BLaER1 treated with 17β-estradiol and CSF1 and Interleukin-3, amounts not matched to agents 10 nM and 100 nM (cell line): ENCODE measurements around the gene HOXB3.
"Not testable (repeated sequence)": the region's sequence is repeated elsewhere in the genome, so short reads cannot be mapped to it uniquely, and the experiment has no call there.

Experiments used
- H3K27ac ChIP-seq, 11 experiments: shearing (Covaris generic); formaldehyde crosslinking; 2 replicates each; pipeline ENCODE4 v1.8.1; 2022
- H3K27me3 ChIP-seq, 11 experiments: shearing (Covaris generic); formaldehyde crosslinking; 2 replicates each; pipeline ENCODE4 v1.8.1; 2022
- H3K36me3 ChIP-seq, 11 experiments: shearing (Covaris generic); formaldehyde crosslinking; 2 replicates each; pipeline ENCODE4 v1.8.1; 2022
- H3K4me1 ChIP-seq, 10 experiments: shearing (Covaris generic); formaldehyde crosslinking; 2 replicates each; pipeline ENCODE4 v1.8.1; 2022
- H3K4me2 ChIP-seq, 11 experiments: shearing (Covaris generic); formaldehyde crosslinking; 2 replicates each; pipeline ENCODE4 v1.8.1; 2022
- H3K4me3 ChIP-seq, 10 experiments: shearing (Covaris generic); formaldehyde crosslinking; 2 replicates each; pipeline ENCODE4 v1.8.1; 2022
- H3K9ac ChIP-seq, 11 experiments: shearing (Covaris generic); formaldehyde crosslinking; 2 replicates each; pipeline ENCODE4 v1.8.1; 2022
- H3K9me3 ChIP-seq, 11 experiments: shearing (Covaris generic); formaldehyde crosslinking; replicated peaks in 1 of 11; 2 replicates each; pipeline ENCODE4 v1.8.1; 2022
- H4K20me1 ChIP-seq, 11 experiments: shearing (Covaris generic); formaldehyde crosslinking; 2 replicates each; pipeline ENCODE4 v1.8.1; 2022
- Cebpa-rat ChIP-seq, 11 experiments: shearing (Covaris generic); IDR thresholded peaks; 2 replicates each; pipeline ENCODE4 v1.8.1; 2022

The HOXB3 gene

GRCh38 chr17:48515925-48516900 lies 73.8 kb downstream of the HOXB3 start:
- Histone ChIP-seq H3K27ac (no peak overlapping the region), H3K27me3 (peaks cover 0 to 15% (median 4%) of the 10 kb centered on the region in 11 experiments; a peak in 10 of 22 replicates), H4K20me1 (no peaks in the 10 kb centered on the region), H3K4me1 (peaks cover 0 to 9% (median 5%) of the 10 kb centered on the region in 10 experiments; a peak in 4 of 20 replicates), H3K4me2 (no peak overlapping the region), H3K9ac (no peak overlapping the region), H3K36me3 (no peaks in the 10 kb centered on the region), H3K4me3 (no peak overlapping the region), H3K9me3 (no peaks in the 10 kb centered on the region)
- TF ChIP-seq Cebpa-rat (IDR thresholded peaks at IDR 0.05), result no peak

- H3K27ac ChIP-seq, result no peak overlapping the region
- H3K27me3 ChIP-seq, result peaks cover 0 to 15% (median 4%) of the 10 kb centered on the region in 11 experiments; a peak in 10 of 22 replicates
- H3K4me2 ChIP-seq, result no peak overlapping the region
- H3K4me3 ChIP-seq, result no peak overlapping the region
- H4K20me1 ChIP-seq, result no peaks in the 10 kb centered on the region
- H3K9me3 ChIP-seq, result no peaks in the 10 kb centered on the region
- no peaks in the 10 kb centered on the region for H3K36me3 ChIP-seq
- peaks cover 0 to 9% (median 5%) of the 10 kb centered on the region in 10 experiments; a peak in 4 of 20 replicates for H3K4me1 ChIP-seq
- TF ChIP-seq Cebpa-rat (IDR thresholded peaks at IDR 0.05), result no peak
- no peak overlapping the region for H3K9ac ChIP-seq
These were observed 75.6 kb downstream of the HOXB3 start for GRCh38 chr17:48514477-48514876.

GRCh38 chr17:48513666-48514455 lies 76.2 kb downstream of the HOXB3 start:
- no peak for TF ChIP-seq Cebpa-rat (IDR thresholded peaks at IDR 0.05)
- no peak overlapping the region for H3K4me3 ChIP-seq
- H3K4me2 ChIP-seq, result peak overlapping the region in 5 of 11 experiments; percentile 10 to 43 (median 28); a peak in 7 of 22 replicates

GRCh38 chr17:48513097-48513496 lies 76.9 kb downstream of the HOXB3 start:
- no peak overlapping the region for H3K4me3 ChIP-seq
- no peak overlapping the region for H3K9ac ChIP-seq
- H3K27me3 ChIP-seq, result peaks cover 0 to 13% (median 4%) of the 10 kb centered on the region in 11 experiments; a peak in 10 of 22 replicates
- H3K36me3 ChIP-seq, result no peaks in the 10 kb centered on the region
- no peaks in the 10 kb centered on the region for H4K20me1 ChIP-seq
- H3K4me2 ChIP-seq, result peak overlapping the region in 7 of 11 experiments; percentile 10 to 43 (median 28); a peak in 11 of 22 replicates
- H3K4me1 ChIP-seq, result peaks cover 0 to 9% (median 5%) of the 10 kb centered on the region in 10 experiments; a peak in 4 of 20 replicates
- H3K27ac ChIP-seq, result no peak overlapping the region
- no peak for TF ChIP-seq Cebpa-rat (IDR thresholded peaks at IDR 0.05)
- H3K9me3 ChIP-seq, result no peaks in the 10 kb centered on the region

More at GRCh38 chr17:48513666-48514455, 76.2 kb downstream of the HOXB3 start:
- H3K27me3 ChIP-seq, result peaks cover 0 to 15% (median 4%) of the 10 kb centered on the region in 11 experiments; a peak in 10 of 22 replicates
- no peak overlapping the region for H3K27ac ChIP-seq
- H3K36me3 ChIP-seq, result no peaks in the 10 kb centered on the region
- no peaks in the 10 kb centered on the region for H3K9me3 ChIP-seq
- H3K9ac ChIP-seq, result no peak overlapping the region
- no peaks in the 10 kb centered on the region for H4K20me1 ChIP-seq
- H3K4me1 ChIP-seq, result peaks cover 0 to 9% (median 5%) of the 10 kb centered on the region in 10 experiments; a peak in 4 of 20 replicates

- no peak overlapping the region for H3K27ac ChIP-seq
- peaks cover 0 to 5% (median 0%) of the 10 kb centered on the region in 11 experiments; a peak in 4 of 22 replicates for H3K27me3 ChIP-seq
- peaks cover 0 to 13% (median 7%) of the 10 kb centered on the region in 10 experiments; a peak in 12 of 20 replicates for H3K4me1 ChIP-seq
- H3K9me3 ChIP-seq, result no peaks in the 10 kb centered on the region
- no peaks in the 10 kb centered on the region for H4K20me1 ChIP-seq
- no peak overlapping the region for H3K4me3 ChIP-seq
- H3K36me3 ChIP-seq, result no peaks in the 10 kb centered on the region
- no peak overlapping the region for H3K4me2 ChIP-seq
- no peak overlapping the region for H3K9ac ChIP-seq
- TF ChIP-seq Cebpa-rat (IDR thresholded peaks at IDR 0.05), result no peak
These were observed 79.1 kb downstream of the HOXB3 start for GRCh38 chr17:48510761-48511604.

GRCh38 chr17:48510381-48510760 lies 79.7 kb downstream of the HOXB3 start:
- no peaks in the 10 kb centered on the region for H3K36me3 ChIP-seq
- no peaks in the 10 kb centered on the region for H3K9me3 ChIP-seq
- H3K4me2 ChIP-seq, result no peak overlapping the region
- H3K4me3 ChIP-seq, result no peak overlapping the region
- no peak overlapping the region for H3K9ac ChIP-seq
- H3K27me3 ChIP-seq, result peaks cover 0 to 2% (median 0%) of the 10 kb centered on the region in 11 experiments; a peak in 3 of 22 replicates
- no peak for TF ChIP-seq Cebpa-rat (IDR thresholded peaks at IDR 0.05)
- peaks cover 0 to 19% (median 7%) of the 10 kb centered on the region in 10 experiments; a peak in 12 of 20 replicates for H3K4me1 ChIP-seq
- H4K20me1 ChIP-seq, result no peaks in the 10 kb centered on the region
- H3K27ac ChIP-seq, result no peak overlapping the region

- H3K9ac ChIP-seq, H4K20me1 ChIP-seq, H3K36me3 ChIP-seq, H3K27ac ChIP-seq, H3K9me3 ChIP-seq, H3K27me3 ChIP-seq, H3K4me3 ChIP-seq, H3K4me2 ChIP-seq: not testable (repeated sequence)
- peaks cover 0 to 19% (median 7%) of the 10 kb centered on the region in 10 experiments; a peak in 12 of 20 replicates for H3K4me1 ChIP-seq
These were observed 80.3 kb downstream of the HOXB3 start for GRCh38 chr17:48509708-48510107.

GRCh38 chr17:48506246-48506645 lies 83.8 kb downstream of the HOXB3 start:
- 0 out of 22 replicates have a peak, but pooled peaks cover 0 to 5% (median 0%) of the 10 kb centered on the region in 11 experiments for H3K27me3 ChIP-seq
- H3K4me2 ChIP-seq, result peak overlapping the region in 5 of 11 experiments; percentile 0 to 55 (median 16); a peak in 7 of 22 replicates
- peak overlapping the region in 1 of 11 experiments; percentile 22; a peak in 1 of 22 replicates for H3K27ac ChIP-seq

More at GRCh38 chr17:48506246-48506645, 83.8 kb downstream of the HOXB3 start:
- TF ChIP-seq Cebpa-rat (IDR thresholded peaks at IDR 0.05), result no peak
- H3K9me3 ChIP-seq, result no peaks in the 10 kb centered on the region
- H3K4me3 ChIP-seq, result no peak overlapping the region
- no peaks in the 10 kb centered on the region for H4K20me1 ChIP-seq
- H3K9ac ChIP-seq, result no peak overlapping the region
- no peaks in the 10 kb centered on the region for H3K36me3 ChIP-seq
- peaks cover 0 to 19% (median 0%) of the 10 kb centered on the region in 10 experiments; a peak in 8 of 20 replicates for H3K4me1 ChIP-seq
